WI38 (cell line): Measurements from ENCODE around the gene STXBP5.

ENCODE experiments used
- H3K4me3 ChIP-seq: 2 replicates; pipeline ENCODE4 v1.5.1; 2011; ENCODE audit warnings: low read depth, mild to moderate bottlenecking, control low read depth, low read length
- CTCF ChIP-seq: IDR thresholded peaks from 2 replicates; pipeline ENCODE4 v1.5.1; 2012; ENCODE audit warnings: low read depth, mild to moderate bottlenecking, control low read depth, low read length

Gene STXBP5

DNA sequence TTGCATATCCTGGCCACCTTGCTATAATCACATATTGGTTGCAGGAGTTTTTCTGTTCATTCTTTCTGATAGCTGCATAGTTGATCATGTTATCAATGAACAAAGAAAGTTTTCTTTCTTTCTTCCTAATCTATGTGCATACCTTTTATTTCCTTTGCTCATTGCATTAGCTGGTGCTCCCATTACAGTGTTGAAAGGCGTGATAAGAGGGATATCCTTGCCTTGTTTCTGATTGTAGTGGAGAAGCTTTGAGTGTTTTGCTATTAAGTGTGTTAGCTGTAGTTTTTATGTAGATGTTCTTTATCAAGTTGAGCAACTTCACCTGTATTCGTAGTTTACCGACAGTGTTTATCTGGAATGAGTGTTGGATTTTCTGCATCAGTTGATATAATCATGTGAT, 14.6 kb downstream of the STXBP5 start:
- no peak for TF ChIP-seq CTCF
- no peak overlapping the region for H3K4me3 ChIP-seq

GRCh38 chr6:147219463-147219862, 15.2 kb downstream of the STXBP5 start:
- no peak overlapping the region for H3K4me3 ChIP-seq
- TF ChIP-seq CTCF = no peak

- H3K4me3 ChIP-seq = no peak overlapping the region
- TF ChIP-seq CTCF = no peak
Observed at GRCh38 chr6:147220345-147220744, 16.1 kb downstream of the STXBP5 start.

DNA sequence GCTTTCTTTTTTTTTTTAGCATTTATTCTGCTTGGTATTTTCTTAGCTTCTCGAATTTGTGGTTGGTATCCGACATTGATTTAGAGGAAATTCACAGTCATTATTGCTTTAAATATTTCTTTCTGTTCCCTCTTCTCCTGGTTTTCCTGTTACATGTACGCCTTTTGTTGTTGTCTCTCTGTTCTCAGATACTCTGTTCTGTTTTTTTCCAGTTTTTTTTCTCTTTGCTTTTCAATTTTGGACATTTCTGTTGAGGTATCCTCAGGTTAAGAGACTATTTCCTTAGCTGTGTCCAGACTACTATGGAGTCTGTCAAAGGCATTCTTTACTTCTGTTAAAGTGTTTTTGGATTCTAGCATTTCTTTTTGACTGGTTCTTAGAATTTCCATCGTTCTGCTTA, 17.5 kb downstream of the STXBP5 start:
- TF ChIP-seq CTCF = no peak
- H3K4me3 ChIP-seq = no peak overlapping the region

- no peak for TF ChIP-seq CTCF
- H3K4me3 ChIP-seq = no peak overlapping the region
Observed at GRCh38 chr6:147222160-147222838, 18.1 kb downstream of the STXBP5 start.

DNA sequence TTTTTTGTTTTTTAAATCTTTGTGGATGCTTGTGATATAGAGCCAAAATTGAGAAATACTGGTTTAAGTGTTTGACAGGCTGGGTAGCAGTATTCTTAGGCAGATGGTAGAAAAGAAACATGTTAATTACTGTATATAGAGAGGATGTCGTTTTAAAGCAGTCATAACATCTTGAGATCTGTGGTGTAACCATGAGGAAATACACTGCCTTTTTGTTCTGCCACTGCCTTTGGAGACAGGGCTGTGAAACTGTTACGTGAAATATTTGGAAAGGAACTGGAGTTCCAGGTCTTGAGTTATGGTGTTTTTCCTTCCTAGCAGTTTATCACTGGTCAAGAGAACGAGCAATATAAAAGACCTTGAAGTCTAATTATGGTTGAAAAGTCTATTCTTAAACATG, 19.5 kb downstream of the STXBP5 start:
- no peak overlapping the region for H3K4me3 ChIP-seq
- TF ChIP-seq CTCF = no peak

GRCh38 chr6:147226163-147226724, 22.0 kb downstream of the STXBP5 start:
- no peak for TF ChIP-seq CTCF
- H3K4me3 ChIP-seq = no peak overlapping the region
